ENCODE measurements around the gene TICRR.
"Not testable (repeated sequence)": the region's sequence is repeated elsewhere in the genome, so short reads cannot be mapped to it uniquely, and the experiment has no call there.

The TICRR gene, protein sequence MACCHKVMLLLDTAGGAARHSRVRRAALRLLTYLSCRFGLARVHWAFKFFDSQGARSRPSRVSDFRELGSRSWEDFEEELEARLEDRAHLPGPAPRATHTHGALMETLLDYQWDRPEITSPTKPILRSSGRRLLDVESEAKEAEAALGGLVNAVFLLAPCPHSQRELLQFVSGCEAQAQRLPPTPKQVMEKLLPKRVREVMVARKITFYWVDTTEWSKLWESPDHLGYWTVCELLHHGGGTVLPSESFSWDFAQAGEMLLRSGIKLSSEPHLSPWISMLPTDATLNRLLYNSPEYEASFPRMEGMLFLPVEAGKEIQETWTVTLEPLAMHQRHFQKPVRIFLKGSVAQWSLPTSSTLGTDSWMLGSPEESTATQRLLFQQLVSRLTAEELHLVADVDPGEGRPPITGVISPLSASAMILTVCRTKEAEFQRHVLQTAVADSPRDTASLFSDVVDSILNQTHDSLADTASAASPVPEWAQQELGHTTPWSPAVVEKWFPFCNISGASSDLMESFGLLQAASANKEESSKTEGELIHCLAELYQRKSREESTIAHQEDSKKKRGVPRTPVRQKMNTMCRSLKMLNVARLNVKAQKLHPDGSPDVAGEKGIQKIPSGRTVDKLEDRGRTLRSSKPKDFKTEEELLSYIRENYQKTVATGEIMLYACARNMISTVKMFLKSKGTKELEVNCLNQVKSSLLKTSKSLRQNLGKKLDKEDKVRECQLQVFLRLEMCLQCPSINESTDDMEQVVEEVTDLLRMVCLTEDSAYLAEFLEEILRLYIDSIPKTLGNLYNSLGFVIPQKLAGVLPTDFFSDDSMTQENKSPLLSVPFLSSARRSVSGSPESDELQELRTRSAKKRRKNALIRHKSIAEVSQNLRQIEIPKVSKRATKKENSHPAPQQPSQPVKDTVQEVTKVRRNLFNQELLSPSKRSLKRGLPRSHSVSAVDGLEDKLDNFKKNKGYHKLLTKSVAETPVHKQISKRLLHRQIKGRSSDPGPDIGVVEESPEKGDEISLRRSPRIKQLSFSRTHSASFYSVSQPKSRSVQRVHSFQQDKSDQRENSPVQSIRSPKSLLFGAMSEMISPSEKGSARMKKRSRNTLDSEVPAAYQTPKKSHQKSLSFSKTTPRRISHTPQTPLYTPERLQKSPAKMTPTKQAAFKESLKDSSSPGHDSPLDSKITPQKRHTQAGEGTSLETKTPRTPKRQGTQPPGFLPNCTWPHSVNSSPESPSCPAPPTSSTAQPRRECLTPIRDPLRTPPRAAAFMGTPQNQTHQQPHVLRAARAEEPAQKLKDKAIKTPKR (N-terminal part only)

DNA sequence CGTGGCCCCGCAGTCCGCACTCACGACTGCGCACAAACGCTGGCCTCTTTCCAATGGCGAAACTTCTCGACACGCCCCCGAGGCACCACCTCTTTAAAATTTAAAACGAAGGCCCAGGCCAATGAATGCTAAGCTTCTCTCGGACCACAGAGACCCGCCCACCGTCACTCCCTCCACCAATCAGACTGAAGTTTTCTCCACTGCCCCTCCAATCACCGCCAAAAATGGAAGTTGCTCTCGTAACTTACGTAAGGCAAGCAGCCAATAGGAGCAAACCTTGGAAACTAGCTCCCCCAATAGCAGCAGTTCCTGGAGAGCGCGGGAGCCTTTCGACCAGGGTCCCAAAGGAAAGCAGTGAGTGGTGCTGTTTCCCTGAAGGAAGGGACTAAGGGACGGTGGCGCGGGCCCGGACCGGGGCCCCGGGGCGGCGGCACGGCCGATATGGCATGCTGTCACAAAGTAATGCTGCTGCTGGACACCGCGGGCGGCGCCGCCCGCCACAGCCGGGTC is at the start of gene TICRR:
Gene TICRR, plus strand, starts transcription at position 324 of the 510 bp plus-strand sequence. Its CDS starts 118 bp downstream, at position 442.
- peak; percentile 100 for DNase-seq

DNA sequence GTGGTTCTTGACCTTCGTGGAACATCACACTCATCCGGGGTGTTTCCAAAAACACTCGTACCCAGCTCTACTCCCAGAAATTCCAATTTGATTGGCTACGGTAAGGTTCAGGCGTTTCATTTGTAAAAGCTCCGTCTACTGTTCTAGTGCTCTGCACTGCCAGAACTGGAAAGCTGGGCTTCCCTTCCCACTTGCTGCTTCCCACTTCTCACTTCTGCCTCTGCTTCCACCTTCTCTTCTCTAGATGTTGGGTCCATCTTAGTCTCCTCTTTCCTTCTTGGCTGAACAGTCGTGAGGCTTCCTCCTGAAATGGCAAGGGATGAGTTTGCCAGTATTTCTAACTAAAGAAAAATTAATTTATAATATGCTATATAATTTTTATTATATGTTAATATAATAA is 49.1 kb upstream of the TICRR start:
- DNase-seq = no peak

DNA sequence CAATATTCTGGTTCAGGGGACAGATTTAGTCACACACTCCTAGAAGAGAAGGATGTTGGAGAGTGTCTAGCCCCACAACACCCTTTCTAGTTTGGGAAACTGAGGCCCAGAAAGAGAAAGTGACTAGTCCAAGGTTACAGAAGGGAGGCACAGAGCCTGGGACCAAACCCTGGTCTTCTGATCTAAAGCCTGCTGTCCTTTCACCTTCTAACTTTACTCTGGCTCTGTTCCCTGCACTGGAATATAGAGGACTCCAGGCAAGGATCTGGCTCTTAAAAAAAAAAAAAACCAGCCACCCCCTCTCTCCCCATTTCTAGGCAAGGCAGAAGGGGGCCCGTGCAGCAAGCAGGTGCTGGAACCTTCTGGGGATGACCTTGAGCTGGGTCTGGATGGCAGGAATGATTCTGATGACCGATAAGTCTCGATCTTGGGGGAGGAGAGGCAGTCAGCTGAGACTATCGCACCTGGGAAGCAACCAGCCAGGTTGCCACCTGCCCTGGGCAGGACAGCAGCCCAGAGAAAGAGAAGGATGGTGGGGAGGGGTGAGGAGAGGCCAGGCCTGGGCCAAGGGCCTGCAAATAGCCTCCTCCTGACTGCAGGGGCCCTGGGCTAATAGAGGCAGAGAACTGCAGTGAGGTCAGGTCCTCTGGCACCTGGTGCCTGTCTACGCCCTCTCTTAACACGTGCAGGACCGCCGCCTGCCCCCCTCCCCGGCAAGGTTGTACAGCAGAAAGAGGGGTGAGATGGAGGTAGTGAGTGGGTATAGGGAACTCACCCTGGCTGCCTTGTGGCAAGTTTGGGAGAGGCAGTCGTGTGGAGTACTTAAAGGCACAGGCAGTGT is 48.4 kb upstream of the TICRR start:
- DNase-seq = no peak

DNA sequence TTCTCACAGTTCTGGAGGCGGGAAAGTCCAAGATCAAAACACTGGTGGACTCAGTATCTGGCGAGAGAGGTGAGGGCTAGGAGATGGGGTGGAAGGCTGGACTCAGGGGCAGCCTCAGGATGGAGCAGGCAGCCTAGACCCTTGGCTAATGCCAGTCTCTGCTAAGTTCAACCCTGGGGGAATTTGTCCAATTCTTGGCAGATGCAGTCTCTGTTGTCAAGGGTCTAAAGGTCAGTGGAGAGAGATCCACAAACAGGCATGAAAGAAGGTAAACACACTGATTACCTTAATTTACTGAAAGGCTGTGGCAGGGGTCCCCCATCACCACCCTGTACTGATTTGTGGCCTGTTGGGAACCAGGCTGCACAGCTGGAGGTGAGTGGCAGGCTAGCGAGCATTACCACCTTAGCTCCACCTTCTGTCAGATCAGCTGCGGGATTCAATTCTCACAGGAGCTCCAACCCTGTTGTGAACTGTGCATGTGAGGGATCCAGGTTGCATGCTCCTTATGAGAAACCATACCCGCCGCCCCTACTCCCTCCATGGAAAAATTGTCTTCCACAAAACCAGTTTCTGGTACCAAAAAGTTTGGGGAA is 46.4 kb upstream of the TICRR start:
- no peak for DNase-seq

DNA sequence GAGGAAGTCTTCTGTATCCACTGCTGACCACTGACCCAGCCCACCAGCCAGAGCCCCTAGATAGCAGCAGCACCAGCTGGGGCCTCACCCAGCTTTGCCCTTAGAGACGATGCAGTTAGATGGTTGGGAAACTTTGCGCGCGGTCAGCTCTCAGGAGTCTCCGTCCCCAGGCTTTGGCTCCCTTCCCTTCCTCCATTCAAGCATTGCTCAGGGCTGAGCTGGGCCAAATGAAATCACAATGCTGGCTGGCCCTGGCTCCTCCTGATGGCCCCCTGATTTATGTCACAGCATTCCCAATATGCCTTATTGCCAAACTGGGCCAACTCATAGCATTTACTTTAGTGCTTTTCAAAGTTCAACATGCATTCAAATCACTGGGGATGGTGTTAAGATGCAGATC is 44.3 kb upstream of the TICRR start:
- no peak for DNase-seq

DNA sequence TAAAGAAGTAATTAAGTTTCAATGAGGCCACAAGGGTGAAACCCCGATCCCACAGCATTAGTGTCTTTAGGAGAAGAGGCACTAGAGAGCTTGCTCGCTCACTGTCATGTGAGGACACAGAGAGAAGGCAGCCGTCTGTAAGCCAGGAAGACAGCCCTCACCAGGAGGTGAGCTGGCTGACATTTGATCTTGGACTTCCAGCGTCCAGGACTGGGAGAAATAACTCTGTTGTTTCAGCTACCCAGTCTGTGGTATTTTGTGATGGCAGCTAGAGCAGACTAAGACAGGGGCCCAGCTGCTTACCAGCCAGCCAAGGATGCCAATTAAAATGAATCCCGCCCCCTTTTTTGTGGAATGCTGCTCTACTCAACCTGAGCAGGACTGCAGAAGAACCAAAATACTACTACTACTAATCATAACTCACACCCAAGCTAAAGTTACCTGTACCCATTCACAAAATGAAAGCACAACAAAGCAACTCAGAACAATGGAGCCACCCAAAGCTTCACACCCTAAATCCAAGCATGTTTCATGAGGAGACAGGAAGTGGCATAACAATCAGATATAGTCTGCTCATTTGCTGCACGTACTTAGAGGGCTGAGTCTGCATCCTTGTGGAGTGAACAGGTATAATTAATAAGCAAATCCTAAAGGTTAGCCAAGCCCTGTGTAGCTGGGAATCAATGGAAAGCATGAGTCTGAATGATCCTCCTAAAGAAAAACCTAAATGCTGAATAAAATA is 43.3 kb upstream of the TICRR start:
- DNase-seq = no peak

DNA sequence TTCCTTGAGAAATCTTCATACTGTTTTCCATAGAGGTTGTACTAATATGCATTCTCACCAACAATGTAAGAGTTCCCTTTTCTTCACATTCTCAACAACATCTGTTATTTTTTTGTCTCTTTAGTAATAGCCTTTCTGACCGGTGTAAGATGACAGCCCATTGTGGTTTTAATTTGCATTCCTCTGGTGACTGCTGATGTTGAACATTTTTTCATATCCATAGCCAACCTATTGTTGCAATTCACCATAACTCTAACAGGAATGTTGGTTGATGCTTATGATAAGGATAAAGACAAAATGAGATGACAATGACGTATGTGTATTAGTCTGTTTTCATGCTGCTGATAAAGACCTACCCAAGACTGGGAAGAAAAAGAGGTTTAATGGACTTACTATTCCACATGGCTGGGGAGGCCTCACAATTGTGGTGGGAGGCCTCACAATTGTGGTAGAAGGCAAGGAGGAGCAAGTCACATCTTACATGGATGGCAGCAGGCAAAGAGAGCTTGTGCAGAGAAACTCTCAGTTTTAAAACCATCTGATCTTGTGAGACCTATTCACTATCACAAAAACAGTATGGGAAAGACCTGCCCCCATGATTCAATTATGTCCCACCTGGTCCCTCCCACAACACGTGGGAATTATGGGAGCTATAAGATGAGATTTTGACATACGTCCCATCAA is 41.3 kb upstream of the TICRR start:
- DNase-seq = peak; percentile 4

DNA sequence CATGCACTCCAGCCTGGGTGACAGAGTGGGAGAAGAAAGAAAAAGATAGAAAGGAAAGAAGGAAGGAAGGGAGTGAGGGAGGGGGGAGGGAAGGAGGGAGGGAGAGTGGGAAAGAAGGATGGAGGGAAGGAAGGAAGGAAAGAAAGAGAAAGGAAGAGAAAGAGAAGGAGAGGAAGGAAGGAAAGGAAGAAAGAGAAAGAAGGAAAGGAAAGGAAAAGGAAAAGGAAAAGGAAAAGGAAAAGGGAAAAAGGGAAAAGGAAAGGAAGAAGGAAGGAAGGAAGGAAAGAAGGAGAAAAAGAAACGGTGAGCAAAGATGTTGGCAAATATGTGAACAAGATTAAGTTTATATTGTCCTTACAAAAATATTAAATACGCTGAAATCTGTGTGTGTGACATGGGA is 36.2 kb upstream of the TICRR start:
- no peak for DNase-seq

DNA sequence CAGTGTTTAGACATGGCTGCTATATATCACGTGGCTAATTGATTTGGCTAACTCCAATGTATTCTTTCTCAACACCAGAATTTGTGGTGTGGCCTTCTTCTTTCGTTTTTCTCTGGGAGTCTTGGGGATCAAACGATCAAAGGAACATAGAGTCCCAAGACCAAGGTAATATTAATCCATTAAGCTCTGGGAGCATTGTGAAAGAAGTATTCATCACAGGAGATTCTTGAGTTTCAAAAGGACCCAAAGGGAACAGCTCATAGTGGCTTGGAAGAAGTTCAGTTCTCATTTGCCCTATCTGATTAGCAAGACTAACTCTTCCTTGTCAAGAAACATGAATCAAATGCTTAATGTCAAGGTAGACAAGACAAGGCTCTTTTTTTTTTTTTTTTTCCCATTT is 32.9 kb upstream of the TICRR start:
- no peak for DNase-seq

DNA sequence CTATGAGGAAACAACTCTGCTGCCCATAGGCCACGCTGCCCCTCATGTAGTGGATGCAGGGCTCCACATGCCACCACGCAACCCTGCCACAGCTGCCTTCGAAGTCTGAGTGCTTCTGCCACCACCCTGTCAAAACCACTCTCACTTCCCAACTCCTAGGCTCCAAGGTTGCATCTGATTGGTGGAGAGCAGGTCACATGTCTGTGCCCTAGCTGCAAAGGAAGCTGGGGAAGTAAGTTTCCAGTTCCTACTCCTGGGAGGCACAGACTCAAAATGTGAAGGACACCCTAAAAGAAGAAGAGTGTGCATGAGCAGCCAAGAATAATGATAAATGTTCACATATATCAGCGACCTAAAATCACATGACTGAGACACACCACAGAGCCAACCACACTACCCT is 31.9 kb upstream of the TICRR start:
- DNase-seq = no peak

DNA sequence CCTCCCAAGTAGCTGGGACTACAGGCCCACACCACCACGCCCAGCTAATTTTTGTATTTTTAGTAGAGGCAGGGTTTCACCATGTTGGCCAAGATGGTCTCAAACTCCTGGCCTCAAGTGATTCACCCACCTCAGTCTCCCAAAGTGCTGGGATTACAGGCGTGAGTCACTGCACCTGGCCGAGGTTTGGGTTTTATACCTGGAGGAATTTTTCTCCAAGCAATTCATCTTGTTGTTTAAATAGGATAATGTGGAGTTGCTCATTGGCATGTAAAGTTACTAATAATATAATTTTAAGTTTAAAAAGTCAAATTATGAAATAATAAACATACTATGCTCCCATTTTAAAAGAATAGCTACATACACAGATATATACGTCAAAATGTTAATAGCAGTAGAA is 26.1 kb upstream of the TICRR start:
- DNase-seq = not testable (repeated sequence)

DNA sequence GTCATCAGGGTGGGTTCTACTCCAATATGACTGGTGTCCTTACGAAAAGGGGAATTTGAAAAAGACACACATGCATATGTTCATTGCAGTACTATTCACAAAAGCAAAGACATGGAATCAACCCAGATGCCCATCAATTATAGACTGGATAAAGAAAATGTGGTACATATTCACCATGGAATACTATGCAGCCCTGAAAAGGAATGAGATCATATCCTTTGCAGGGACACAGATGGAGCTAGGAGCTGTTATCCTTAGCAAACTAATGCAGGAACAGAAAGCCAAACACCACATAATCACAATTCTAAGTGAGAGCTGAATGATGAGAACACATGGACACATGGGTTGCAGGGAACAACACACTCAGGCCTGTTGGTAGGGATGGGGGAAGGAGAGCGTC is 24.8 kb upstream of the TICRR start:
- DNase-seq = no peak

DNA sequence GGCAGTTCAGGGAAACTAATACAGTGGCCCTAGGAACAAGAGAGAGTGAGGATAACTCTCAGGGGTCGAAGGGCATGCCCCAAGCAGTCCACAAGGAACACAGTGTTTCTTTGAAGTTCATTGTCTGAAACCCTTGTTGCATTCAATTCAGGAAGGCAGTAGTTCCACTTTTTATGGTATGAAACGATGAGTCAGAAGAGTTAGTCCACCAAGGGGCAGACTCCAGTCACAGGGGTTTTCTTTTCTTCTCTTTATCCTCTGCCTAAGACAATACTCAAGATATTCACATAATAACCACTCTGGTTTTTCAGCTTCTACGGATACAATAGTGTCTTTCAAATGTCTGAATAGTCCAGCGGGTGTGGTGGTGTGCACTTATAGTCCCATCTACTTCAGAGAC is 23.7 kb upstream of the TICRR start:
- no peak for DNase-seq

DNA sequence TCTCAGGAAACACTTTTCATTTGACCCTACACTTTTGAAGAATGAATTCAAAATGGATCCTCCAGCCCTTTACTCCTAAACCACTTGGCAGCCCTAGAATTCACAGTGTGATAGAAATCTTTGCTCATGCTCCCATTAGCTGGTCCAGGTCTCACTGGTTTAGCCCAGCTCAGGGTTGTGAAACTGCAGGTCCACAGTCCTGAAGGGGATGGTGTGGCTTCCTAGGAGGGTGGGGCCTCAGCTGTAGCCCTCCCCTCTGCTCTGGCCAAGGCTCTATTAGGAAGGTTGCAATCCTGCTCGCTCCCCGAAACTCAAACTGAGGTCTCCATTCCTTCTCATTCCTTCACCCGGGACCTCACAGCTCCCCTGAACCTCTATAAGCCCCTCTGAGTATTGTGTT is 21.6 kb upstream of the TICRR start:
- DNase-seq = no peak

DNA sequence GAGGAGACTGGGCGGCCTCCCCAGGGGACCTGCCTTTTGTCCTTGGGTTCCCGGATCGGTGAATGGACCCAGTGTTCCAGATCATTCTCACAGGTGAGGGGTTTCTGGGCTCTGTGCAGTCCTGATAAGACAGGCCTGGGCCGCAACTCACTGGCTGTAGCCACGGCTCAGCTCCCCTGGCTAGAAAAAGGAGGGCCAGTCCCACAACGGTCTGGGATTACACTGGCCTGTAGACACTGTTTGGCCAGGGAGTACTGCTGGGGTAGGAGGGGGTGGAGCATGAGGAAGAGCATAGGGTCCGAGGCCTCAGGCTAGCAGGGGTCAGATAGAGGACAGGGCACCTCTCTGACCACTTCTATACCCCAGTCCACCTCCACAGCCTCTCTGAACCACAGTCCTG is 21.0 kb upstream of the TICRR start:
- DNase-seq = no peak

DNA sequence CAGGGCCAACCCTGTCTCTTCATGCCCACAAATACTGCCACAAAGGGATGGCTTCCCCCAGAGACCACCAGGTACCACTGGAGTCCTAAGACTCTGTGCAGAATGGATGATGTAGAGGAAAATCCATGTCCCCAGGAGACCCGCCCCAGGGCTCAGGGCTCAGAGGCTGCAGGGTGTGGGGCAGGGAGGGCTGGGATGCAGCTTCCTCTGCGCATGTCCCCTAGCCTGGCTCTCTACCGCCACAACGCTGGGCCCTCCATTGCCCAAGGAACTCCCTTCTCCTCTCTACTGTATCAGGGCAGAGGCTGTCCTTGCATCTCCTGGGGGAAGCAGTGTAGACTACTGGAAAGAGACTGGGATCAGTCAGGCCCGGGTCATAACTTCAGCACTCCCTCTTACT is 19.5 kb upstream of the TICRR start:
- DNase-seq = no peak

DNA sequence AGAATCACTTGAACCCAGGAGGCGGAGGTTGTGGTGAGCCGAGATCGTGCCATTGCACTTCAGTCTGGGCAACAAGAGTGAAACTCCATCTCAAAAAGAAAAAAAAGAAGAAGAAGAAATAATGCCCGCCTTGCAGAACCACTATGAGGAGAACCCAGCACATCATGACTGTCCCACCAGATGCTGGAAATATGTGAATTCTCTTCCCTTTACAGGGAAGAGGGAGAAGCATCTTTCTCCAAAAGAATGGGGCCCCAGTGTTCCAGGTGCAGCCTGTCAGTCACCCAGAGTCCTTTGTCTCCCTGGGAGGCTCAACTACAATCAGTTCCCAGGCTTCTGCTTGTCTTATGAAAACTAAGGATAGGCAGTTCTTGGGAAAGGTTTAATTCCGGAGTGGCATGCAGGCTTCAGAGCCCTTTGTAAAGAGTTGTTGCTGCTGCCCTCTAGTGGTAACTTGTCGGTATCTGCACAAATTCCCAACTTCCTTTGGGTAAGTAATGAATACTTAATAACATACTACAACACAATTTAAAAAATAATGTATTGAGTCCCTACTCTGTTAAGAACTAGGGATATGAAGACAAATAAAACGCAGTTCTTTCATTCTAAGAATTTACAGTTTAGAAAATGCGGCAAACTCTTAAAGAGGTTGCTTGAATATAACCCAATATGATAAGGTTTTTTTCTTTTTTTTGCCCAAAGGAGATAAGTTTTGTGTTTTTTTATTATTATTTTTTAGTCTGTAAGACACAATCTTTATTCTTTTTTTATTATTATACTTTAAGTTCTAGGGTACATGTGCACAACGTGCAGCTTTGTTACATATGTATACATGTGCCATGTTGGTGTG is 18.6 kb upstream of the TICRR start:
- peak; percentile 62 for DNase-seq

DNA sequence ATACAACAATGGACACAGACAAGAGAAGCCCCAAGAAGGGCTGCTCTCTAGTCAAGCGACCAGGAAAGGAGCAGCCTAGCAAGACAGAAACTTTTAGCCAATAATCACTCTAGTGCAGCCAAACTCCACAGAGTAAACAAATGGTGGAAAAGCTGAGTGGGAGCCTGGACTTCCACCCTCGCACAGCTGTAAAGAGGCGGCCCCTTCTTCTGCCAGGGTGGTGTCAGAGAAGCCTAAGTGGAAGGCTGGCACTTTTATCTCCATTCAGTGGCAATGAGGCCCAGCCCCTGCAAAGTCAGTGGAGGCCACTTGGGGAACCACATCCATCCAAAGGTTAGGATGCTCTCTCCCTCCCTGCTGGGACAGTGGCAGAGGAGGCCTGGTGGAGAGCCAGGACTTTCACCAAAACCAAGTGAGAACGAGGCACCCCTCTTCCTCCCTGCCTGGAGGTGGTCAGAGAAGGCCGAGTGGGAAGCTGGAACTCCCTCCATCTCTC is 15.5 kb upstream of the TICRR start:
- DNase-seq = no peak

DNA sequence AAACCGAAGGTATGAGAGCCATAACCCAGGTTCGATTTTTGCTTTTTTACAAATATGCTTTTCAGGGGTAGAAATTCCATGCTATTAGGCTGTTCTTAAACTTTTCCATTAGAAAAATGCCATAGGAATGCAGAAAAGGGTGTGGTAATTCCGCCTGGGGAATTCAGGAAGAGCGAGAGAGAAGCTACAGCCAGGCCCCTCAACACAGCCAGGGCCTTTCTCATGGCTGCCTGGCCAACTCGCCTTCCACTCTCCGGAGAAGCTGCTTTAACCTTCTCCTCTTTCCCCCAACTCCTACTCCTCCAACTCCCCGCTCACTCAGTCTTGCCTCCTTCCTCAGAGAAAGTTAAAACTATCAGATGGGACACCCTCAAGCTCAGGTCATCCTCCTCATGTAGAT is 9.1 kb upstream of the TICRR start:
- peak; percentile 11 for DNase-seq

All from fibroblast of skin of right quadriceps (primary cell).